HG02938 (cell line): ENCODE data around the gene PCF11.

Experiments
- ATAC-seq: cut with Tn5 transposase; IDR thresholded peaks from one replicate; pipeline ENCODE4 v1.9.1; 2021; ENCODE audit warnings: mild to moderate bottlenecking, moderate library complexity; ENCODE audit not compliant: unreplicated experiment

PCF11 gene

DNA sequence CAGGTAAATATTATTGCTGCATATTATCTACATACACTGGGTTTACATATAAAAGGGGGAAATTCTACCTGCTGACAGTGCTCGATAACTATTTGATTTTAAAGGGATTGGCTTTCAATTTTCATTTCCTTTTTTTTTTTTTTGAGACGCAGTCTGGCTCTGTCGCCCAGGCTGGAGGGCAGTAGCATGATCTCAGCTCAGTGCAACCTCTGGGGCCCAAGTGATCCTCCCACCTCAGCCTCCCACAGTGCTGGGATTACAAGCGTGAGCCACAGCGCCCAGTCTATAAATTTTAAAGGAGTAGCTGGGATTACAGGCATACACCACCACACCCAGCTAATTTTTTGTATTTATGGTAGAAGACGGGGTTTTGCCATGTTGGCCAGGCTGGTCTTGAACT, 3.2 kb upstream of the PCF11 start:
- ATAC-seq = no peak

DNA sequence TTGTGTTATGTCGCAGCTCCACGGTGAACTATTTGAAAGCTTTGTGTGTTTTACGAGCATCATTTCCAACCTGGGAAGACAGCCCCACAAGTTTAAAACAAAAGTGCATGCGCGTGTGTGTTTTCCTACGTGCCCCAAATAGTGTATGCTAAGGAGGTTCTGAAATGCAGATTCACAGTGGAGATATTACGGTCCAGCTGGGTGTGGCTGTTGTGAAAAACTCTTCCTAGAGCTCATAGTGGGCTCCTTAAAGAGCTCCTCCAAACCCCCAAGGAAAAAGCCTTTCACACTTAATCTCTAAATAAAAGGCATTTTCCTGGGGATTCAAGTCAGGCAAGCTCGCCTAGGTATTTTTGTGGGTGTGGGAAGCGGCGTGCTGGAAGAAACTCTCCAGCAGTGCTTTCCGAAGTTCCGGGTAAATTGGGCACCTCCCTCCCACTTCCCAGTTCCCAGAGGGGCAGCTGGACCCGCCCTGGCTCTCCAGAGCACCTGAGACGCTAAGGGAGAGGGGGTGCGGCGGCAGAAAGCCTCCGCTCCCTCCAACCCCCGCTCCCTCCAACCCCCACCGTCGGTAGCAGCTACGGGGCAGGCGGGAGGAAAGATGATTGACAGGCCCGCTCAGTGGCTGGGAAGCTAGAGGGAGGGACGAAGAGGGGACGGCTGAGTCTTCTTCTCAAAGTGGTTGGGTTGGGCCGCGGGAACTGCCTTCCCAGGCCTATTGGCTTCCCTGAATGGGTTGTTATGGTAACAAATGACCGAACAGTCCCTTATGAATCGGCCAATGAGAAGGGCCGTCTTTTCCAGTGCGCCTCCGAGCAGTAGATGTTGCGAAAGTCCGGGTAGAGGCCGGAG, 561 bp upstream of the PCF11 start:
- ATAC-seq = peak; percentile 95

DNA sequence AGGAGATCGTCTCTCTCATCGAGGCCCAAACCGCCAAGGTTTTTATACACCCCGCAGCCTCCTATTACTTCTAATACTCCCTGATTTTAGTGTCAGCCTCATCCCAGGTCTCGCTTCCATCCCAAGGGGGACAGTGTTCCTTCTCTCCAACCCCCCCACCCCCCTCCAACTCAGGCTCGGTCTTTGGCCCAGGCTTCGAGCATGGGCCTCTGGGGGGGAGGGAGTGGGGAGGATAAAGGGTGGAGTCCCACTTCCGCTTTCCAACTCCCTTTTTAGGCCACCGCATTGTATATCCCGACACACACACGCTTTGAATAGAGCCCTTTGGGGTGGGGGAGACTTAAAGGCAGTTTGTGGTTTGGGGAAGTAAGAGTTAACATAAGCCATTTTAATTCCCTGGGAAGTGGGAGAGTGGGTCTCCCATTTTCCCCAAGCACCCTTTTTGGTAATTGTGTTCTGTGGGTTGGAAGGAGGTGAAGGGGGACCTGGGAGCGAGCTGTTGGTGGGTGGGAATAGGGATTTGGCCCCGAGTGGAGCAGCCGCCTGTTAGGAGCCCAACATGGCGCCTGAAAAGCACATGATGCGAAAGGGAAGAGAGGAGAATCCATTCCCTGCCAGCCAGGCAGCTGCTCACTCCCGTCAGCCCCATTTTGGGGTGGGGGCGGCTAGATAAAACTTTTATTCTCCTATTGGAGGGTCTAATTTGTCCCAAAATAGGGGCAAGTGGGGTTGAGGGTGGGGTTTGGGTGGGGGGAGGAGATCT, 844 bp downstream of the PCF11 start:
- ATAC-seq = no peak

GRCh38 chr11:83158357-83158786, 1.4 kb downstream of the PCF11 start:
- ATAC-seq = no peak

- ATAC-seq = no peak
Measured at GRCh38 chr11:83158965-83159901, 2.3 kb downstream of the PCF11 start.

DNA sequence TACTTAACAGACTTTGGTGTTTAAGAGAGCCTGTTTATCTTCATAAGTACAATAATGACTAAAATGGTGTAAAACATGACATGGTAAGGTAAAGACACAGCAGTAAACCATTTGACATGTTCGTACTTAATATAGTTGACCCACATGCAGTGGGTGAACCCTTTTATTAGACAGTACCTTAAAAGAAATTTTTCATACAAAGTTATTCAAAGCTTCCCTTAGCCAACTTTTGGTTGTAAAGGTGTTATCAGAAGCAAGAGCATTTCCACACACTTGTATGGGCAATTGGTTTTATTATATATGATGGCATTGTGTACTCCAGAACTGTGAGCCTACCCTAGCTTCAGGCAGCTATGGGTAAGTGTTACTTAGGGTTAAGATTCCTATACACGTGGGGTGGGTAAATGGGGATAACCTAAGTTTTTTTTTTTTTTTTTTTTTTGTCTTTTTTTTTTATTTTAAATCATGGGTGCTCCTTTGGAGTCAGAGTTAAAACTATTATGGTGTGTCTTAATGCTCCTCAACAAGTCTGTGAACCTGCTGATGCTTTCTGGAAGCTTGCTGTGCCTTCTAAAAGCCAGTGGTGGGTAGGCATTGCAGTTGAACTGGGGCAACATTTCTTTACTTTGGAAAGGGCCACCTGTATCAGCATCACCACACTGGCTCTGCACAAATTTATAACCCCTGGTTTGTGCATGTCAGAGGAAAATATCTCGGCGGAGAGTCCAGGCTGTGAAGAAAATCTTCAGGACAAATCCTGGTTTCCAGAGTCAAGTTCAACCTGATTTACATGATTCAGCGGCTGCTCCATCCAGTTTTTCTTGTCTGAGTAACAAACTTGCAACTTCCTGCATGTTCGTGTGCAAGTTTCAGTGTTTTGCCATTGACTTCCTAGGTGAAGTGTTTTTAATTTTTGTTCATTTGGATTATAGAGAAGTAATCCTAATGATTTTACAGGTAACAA, 3.3 kb downstream of the PCF11 start:
- ATAC-seq = no peak

- no peak for ATAC-seq
Measured at GRCh38 chr11:83161610-83162199, 4.8 kb downstream of the PCF11 start.

- peak; percentile 52 for ATAC-seq
Measured at GRCh38 chr11:83162377-83162776, 5.4 kb downstream of the PCF11 start.

DNA sequence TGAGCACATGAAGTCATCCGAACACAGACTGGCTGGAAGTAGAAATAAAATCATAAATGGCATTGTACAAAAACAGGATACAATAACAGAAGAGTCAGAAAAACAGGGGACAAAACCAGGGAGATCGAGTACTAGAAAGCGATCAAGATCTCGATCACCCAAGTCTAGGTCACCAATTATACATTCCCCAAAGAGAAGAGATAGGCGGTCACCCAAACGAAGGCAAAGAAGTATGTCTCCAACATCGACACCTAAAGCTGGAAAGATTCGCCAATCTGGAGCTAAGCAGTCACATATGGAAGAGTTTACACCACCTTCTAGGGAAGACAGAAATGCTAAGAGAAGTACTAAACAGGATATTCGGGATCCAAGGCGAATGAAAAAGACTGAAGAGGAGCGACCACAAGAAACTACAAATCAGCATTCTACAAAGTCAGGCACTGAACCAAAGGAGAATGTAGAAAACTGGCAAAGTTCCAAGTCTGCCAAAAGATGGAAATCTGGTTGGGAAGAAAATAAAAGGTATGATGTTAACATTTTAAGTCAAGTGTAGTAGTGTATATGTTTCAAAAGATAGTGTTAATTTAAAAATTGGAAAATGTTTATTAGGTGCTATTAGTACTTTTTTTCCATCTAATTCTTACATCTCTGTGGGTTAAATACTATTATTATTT, 9.4 kb downstream of the PCF11 start:
- ATAC-seq = no peak

GRCh38 chr11:83168756-83169155, 11.8 kb downstream of the PCF11 start:
- no peak for ATAC-seq

DNA sequence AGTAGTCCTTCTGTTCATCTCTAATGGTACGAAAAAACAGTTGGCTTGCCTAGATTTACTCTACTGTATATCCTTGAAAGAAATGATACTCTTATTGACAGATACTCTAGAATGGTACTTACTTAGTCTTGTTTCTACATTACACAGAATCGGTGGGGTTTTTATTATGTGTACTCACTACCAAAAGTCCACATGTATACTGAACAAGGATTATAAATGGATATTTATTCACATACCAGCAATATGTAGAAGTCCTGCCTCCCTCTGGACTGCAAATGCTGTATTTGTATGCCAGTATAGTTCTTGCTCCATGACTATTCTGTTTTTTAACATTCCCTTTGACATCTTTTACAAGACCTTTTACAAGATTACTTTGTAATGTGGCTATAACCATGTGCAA, 13.9 kb downstream of the PCF11 start:
- no peak for ATAC-seq

- no peak for ATAC-seq
Measured at GRCh38 chr11:83172551-83172950, 15.6 kb downstream of the PCF11 start.

DNA sequence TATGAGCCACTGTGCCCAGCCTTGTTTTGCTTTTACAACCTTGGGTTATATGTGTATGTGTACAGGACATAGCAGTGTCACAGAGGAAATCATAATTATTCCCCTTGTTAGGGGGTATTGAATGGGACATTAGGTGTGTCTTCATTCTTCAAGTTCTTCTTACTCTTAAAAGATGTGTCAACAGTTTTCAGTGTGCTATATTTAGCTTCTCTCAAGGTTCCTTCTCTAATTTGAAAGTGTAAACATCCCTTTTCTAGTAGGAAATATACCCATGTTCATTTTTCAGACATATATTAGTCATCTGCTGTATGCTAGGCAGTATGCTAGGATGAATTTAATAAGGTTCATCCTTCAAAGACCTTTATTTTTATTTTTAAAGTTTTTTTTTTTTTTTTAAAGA, 17.1 kb downstream of the PCF11 start:
- no peak for ATAC-seq

DNA sequence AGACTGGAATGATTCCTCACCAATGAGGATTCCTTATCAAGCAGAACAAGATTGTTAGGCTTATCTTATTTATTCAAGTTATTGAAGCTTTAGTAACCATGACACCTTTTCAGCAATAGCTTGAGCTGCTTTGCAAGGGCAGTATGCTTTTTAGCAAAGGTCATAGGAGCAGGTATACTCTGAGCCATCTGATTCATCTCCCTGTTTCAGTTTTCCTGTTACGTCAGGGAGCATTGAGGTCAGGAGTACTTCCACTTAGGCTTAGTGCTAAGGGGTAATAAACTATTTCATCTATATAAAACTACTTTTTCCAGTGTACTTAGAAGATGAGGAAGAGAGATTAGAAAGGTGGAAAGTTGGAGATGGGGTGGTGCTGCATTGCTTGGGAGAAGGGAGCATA, 18.9 kb downstream of the PCF11 start:
- no peak for ATAC-seq

DNA sequence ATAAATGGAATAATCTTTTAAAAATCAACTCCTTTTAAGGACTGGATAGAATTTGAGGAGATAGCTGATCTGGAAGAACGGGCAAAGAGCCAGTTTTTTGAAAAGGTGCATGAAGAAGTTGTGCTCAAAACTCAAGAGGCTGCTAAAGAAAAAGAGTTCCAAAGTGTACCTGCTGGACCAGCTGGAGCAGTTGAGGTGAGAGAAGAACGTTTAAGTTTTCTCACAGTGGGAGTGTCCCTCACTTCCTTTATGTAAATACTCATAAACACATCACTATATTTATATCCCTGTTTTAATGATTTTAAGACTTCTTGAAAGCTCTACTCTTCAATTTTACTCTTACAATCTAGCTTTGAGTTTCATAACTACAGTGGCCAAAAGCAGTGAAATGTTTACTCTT, 24.9 kb downstream of the PCF11 start:
- ATAC-seq = no peak

DNA sequence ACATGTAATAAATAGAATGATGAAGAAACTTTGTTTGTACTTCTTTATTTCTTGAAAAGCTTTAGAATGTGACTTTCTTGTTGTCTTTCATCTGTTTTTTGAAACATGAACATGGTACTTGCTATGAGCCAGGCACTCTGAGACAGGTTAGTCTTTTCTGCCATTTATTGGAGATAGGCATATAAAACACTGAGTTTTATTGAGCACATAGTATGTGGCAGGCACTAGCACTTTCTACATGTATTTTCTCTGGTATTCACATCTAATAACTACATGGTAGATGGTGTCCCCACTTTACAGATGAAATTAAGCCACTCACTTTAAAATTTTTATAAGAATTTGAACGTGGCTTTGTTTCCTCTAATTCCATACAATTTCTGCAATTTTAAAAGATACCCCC, 28.8 kb downstream of the PCF11 start:
- no peak for ATAC-seq

DNA sequence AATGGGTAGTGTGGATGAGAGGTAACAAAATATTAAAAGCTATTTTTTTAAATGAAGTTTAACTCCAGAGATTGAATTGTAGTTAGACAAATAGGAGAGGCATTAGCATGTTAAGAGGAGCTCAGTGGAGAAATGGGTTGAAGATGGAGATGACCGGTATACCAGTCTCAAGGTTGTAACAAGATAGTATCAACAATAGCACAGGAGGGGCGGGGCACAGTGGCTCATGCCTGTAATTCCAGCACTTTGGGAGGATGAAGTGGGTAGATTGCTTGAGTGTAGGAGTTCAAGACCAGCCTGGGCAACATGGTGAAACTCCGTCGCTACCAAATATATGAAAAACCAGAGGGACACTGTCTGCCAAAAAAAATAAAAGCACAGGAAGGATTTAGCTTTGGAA, 30.5 kb downstream of the PCF11 start:
- no peak for ATAC-seq

DNA sequence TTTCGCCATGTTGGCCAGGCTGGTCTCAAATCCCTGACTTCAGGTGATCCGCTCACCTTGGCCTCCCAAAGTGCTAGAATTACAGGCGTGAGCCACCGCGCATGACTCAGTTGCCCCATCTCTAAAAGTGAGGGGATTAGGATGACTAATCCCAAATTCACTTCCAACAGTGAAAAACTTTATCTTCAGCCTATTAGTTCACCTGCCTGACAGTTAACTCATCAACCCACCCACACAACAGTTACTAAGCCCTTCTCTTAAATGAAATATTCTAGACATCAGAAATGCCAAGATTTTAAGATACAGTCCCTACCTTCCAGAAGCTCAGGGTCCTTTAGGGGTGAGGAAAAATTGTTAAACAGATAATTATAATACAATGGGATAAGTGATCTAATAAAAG, 34.6 kb downstream of the PCF11 start:
- no peak for ATAC-seq

GRCh38 chr11:83191986-83192385, 35.1 kb downstream of the PCF11 start:
- ATAC-seq = no peak
